Endothelial cell (in vitro differentiated cells): ENCODE results near the gene CUX1. TPM values are rescaled to one million over a fixed set of nuclear protein-coding genes. Genes with fewer than 3 reads are reported as not detected.

ENCODE experiments used
- DNase-seq: peaks from one replicate; pipeline ENCODE4 v3.0.0; 2021; ENCODE audit warnings: low spot score
- H3K27ac Mint-ChIP-seq: one replicate; pipeline ENCODE4 v1.8.0; 2021; ENCODE audit warnings: mixed read lengths, inconsistent platforms; ENCODE audit not compliant: unreplicated experiment
- H3K27me3 Mint-ChIP-seq: one replicate; pipeline ENCODE4 v1.8.0; 2021; ENCODE audit warnings: mild to moderate bottlenecking, moderate library complexity, mixed read lengths, inconsistent platforms; ENCODE audit not compliant: unreplicated experiment
- H3K36me3 Mint-ChIP-seq: one replicate; pipeline ENCODE4 v1.8.0; 2021; ENCODE audit warnings: mild to moderate bottlenecking, low read depth, mixed read lengths, inconsistent platforms; ENCODE audit not compliant: unreplicated experiment
- H3K4me1 Mint-ChIP-seq: one replicate; pipeline ENCODE4 v1.8.0; 2021; ENCODE audit warnings: mild to moderate bottlenecking, mixed read lengths, inconsistent platforms; ENCODE audit not compliant: unreplicated experiment
- H3K4me3 Mint-ChIP-seq: one replicate; pipeline ENCODE4 v1.8.0; 2021; ENCODE audit warnings: mild to moderate bottlenecking, mixed read lengths, inconsistent platforms; ENCODE audit not compliant: unreplicated experiment
- H3K9me3 Mint-ChIP-seq: one replicate; pipeline ENCODE4 v1.8.0; 2021; ENCODE audit warnings: mixed read lengths, inconsistent platforms; ENCODE audit not compliant: unreplicated experiment
- CTCF ChIP-seq: fragments of 200-600 bp; sonication (generic); IDR thresholded peaks from one replicate; pipeline ENCODE4 v1.5.0; 2021; ENCODE audit warnings: antibody characterized with exemption; ENCODE audit not compliant: unreplicated experiment
- total RNA-seq: library from RNA; stranded (reverse); fragmentation: NEBNext Ultra II Directional; extraction: Animal tissue kit (Norgen Biotek cat#: 25700); gene quantifications from one replicate; pipeline ENCODE4 v1.2.1, GENCODE V29; 2021; ENCODE audit not compliant: unreplicated experiment

The CUX1 gene
- total RNA-seq, 1 donor from 2014 or later, result 43.7 TPM

- peaks cover 18% of the 10 kb centered on the region for H3K4me1 Mint-ChIP-seq
- peaks cover 25% of the 10 kb centered on the region for H3K36me3 Mint-ChIP-seq
- H3K4me3 Mint-ChIP-seq, result no peak overlapping the region
- no peak for DNase-seq
- peaks cover 5% of the 10 kb centered on the region for H3K27me3 Mint-ChIP-seq
- no peaks in the 10 kb centered on the region for H3K9me3 Mint-ChIP-seq
- H3K27ac Mint-ChIP-seq, result no peak overlapping the region
- no peak for TF ChIP-seq CTCF
Observed at GRCh38 chr7:102119213-102119651, 301.8 kb downstream of the CUX1 start.

GRCh38 chr7:102119925-102120324, 302.5 kb downstream of the CUX1 start:
- Mint-ChIP-seq H3K9me3 (no peaks in the 10 kb centered on the region), H3K27ac (no peak overlapping the region), H3K27me3 (peaks cover 5% of the 10 kb centered on the region), H3K36me3 (peaks cover 28% of the 10 kb centered on the region), H3K4me3 (no peak overlapping the region), H3K4me1 (peaks cover 22% of the 10 kb centered on the region)
- TF ChIP-seq CTCF, result no peak
- DNase-seq, result no peak

GRCh38 chr7:102120666-102121195, 303.3 kb downstream of the CUX1 start:
- Mint-ChIP-seq H3K27ac (no peak overlapping the region), H3K27me3 (peaks cover 5% of the 10 kb centered on the region), H3K4me3 (no peak overlapping the region), H3K9me3 (no peaks in the 10 kb centered on the region), H3K36me3 (peaks cover 20% of the 10 kb centered on the region), H3K4me1 (peaks cover 22% of the 10 kb centered on the region)
- DNase-seq, result no peak
- no peak for TF ChIP-seq CTCF

GRCh38 chr7:102122026-102122425, 304.6 kb downstream of the CUX1 start:
- Mint-ChIP-seq H3K27ac (peak overlapping the region; percentile 96), H3K9me3 (no peaks in the 10 kb centered on the region), H3K36me3 (peaks cover 14% of the 10 kb centered on the region), H3K4me1 (peaks cover 22% of the 10 kb centered on the region), H3K4me3 (no peak overlapping the region), H3K27me3 (peaks cover 5% of the 10 kb centered on the region)
- no peak for DNase-seq
- no peak for TF ChIP-seq CTCF

- no peak overlapping the region for H3K4me3 Mint-ChIP-seq
Observed at GRCh38 chr7:102125127-102125596, 307.7 kb downstream of the CUX1 start.

More at GRCh38 chr7:102125127-102125596, 307.7 kb downstream of the CUX1 start:
- Mint-ChIP-seq H3K27me3 (no peaks in the 10 kb centered on the region), H3K4me1 (peaks cover 22% of the 10 kb centered on the region), H3K36me3 (peaks cover 17% of the 10 kb centered on the region), H3K27ac (no peak overlapping the region), H3K9me3 (no peaks in the 10 kb centered on the region)
- no peak for TF ChIP-seq CTCF
- no peak for DNase-seq
